Inferior parietal cortex (tissue), 1 donor: ENCODE results near the gene TNFRSF8.
"Not testable (repeated sequence)": the region's sequence is repeated elsewhere in the genome, so short reads cannot be mapped to it uniquely, and the experiment has no call there.

Source experiments
- DNase-seq: peaks from one replicate; pipeline ENCODE4 v3.0.0-alpha.2; 2016; ENCODE audit errors: extremely low spot score

The TNFRSF8 gene

GRCh38 chr1:12083766-12084165, 20.7 kb downstream of the TNFRSF8 start:
- DNase-seq, result no peak

GRCh38 chr1:12085643-12086260, 22.6 kb downstream of the TNFRSF8 start:
- no peak for DNase-seq

GRCh38 chr1:12087797-12088314, 24.8 kb downstream of the TNFRSF8 start:
- DNase-seq, result no peak

GRCh38 chr1:12088607-12089006, 25.5 kb downstream of the TNFRSF8 start:
- DNase-seq, result no peak

GRCh38 chr1:12090326-12090725, 27.2 kb downstream of the TNFRSF8 start:
- DNase-seq, result no peak

GRCh38 chr1:12091191-12091590, 28.1 kb downstream of the TNFRSF8 start:
- DNase-seq, result no peak

- no peak for DNase-seq
Measured at GRCh38 chr1:12094180-12094579, 31.1 kb downstream of the TNFRSF8 start.

- DNase-seq, result no peak
Measured at GRCh38 chr1:12095452-12096263, 32.6 kb downstream of the TNFRSF8 start.

GRCh38 chr1:12096615-12097014, 33.5 kb downstream of the TNFRSF8 start:
- no peak for DNase-seq

- no peak for DNase-seq
Measured at GRCh38 chr1:12097321-12097720, 34.2 kb downstream of the TNFRSF8 start.

GRCh38 chr1:12098786-12099185, 35.7 kb downstream of the TNFRSF8 start:
- no peak for DNase-seq

- no peak for DNase-seq
Measured at GRCh38 chr1:12099610-12100009, 36.5 kb downstream of the TNFRSF8 start.

- no peak for DNase-seq
Measured at GRCh38 chr1:12100071-12100470, 37.0 kb downstream of the TNFRSF8 start.

GRCh38 chr1:12101120-12101519, 38.0 kb downstream of the TNFRSF8 start:
- not testable (repeated sequence) for DNase-seq

- DNase-seq, result no peak
Measured at GRCh38 chr1:12102066-12102465, 39.0 kb downstream of the TNFRSF8 start.

- no peak for DNase-seq
Measured at GRCh38 chr1:12104417-12104816, 41.3 kb downstream of the TNFRSF8 start.

GRCh38 chr1:12106153-12106552, 43.0 kb downstream of the TNFRSF8 start:
- DNase-seq, result no peak

GRCh38 chr1:12106861-12107260, 43.8 kb downstream of the TNFRSF8 start:
- DNase-seq, result not testable (repeated sequence)

GRCh38 chr1:12107718-12108117, 44.6 kb downstream of the TNFRSF8 start:
- DNase-seq, result no peak

- DNase-seq, result no peak
Measured at GRCh38 chr1:12109901-12110300, 46.8 kb downstream of the TNFRSF8 start.

GRCh38 chr1:12111741-12112140, 48.6 kb downstream of the TNFRSF8 start:
- DNase-seq, result no peak

GRCh38 chr1:12112711-12113161, 49.6 kb downstream of the TNFRSF8 start:
- no peak for DNase-seq
